ENCODE results near the gene MROH7. TPM values are rescaled to one million over a fixed set of nuclear protein-coding genes. Genes with fewer than 3 reads are reported as not detected.

MROH7 gene
- total and polyA plus RNA-seq, 5 donors = 4.9 to 12.8 (median 7.5) TPM

GRCh38 chr1:54602554-54602953 is 39.0 kb upstream of the MROH7 start:
- Histone ChIP-seq H3K9me3 (ENCODE audit: control insufficient read depth, low read length) (no peaks in the 10 kb centered on the region), H3K27me3 (ENCODE audit: control insufficient read depth, insufficient read depth) (no peaks in the 10 kb centered on the region), H3K4me1 (ENCODE audit: control insufficient read depth, insufficient read depth, low read length) (no peaks in the 10 kb centered on the region), H3K27ac (ENCODE audit: low read length) (no peak overlapping the region), H3K4me3 (ENCODE audit: low read length) (no peak overlapping the region)
- intact Hi-C loops (cut with DNase I) = no loop called here
- 92% methylated on average over 18 of the region's 18 CpGs for WGBS
- ATAC-seq (no peak), DNase-seq (peak in 1 of 3 donors; percentile 37)

DNA sequence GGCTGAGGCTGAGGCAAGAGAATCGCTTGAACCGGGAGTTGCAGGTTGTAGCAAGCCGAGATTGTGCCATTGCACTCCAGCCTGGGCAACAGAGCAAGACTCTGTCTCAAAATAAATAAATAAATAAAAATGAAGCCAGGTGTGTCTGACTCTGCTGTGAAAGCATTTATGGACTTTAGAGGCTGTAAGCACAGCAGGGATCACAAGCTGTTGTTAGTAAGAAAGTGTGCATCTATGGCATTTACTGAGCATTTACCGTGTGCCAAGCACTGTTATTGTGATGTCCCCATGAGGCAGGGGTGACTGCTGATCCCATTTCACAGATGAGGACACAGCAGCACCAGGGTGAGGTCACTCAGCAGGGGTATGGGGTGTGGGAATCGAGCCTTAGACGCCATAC is 38.3 kb upstream of the MROH7 start:
- Histone ChIP-seq H3K4me1 (ENCODE audit: control insufficient read depth, insufficient read depth, low read length) (no peaks in the 10 kb centered on the region), H3K9me3 (ENCODE audit: control insufficient read depth, low read length) (no peaks in the 10 kb centered on the region), H3K27me3 (ENCODE audit: control insufficient read depth, insufficient read depth) (no peaks in the 10 kb centered on the region), H3K4me3 (ENCODE audit: low read length) (no peak overlapping the region), H3K27ac (ENCODE audit: low read length) (no peak overlapping the region)
- no peak for DNase-seq
- 87% methylated on average over 6 of the region's 6 CpGs for WGBS
- intact Hi-C loops (cut with DNase I) = no loop called here
- no peak for ATAC-seq

DNA sequence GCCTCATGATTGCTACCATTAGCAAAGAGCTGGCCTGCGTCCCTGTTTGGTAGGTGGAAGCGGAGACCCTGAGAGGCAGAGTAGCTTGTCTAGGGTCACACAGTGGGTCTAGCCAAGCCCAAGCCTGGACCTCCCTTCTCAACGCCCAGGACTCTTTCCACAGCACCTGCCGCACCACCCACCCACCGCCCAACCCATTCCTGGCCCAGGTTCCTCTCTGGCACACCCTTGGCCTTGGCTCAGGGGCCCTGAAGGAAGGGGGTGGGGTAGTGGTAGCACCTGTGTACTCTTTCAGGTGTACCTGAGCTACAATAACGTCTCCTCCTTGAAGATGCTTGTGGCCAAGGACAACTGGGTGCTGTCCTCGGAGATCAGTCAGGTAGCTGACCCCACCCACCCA is 37.5 kb upstream of the MROH7 start:
- Histone ChIP-seq H3K27me3 (ENCODE audit: control insufficient read depth, insufficient read depth) (no peaks in the 10 kb centered on the region), H3K4me3 (ENCODE audit: low read length) (no peak overlapping the region), H3K9me3 (ENCODE audit: control insufficient read depth, low read length) (no peaks in the 10 kb centered on the region), H3K4me1 (ENCODE audit: control insufficient read depth, insufficient read depth, low read length) (no peaks in the 10 kb centered on the region), H3K27ac (ENCODE audit: low read length) (no peak overlapping the region)
- ATAC-seq = no peak
- peak in 1 of 3 donors; percentile 48 for DNase-seq
- WGBS = 88% methylated on average over 7 of the region's 7 CpGs
- intact Hi-C loops (cut with DNase I) = no loop called here

- Histone ChIP-seq H3K27ac (ENCODE audit: low read length) (no peak overlapping the region), H3K27me3 (ENCODE audit: control insufficient read depth, insufficient read depth) (no peaks in the 10 kb centered on the region), H3K4me1 (ENCODE audit: control insufficient read depth, insufficient read depth, low read length) (no peaks in the 10 kb centered on the region), H3K4me3 (ENCODE audit: low read length) (no peak overlapping the region), H3K9me3 (ENCODE audit: control insufficient read depth, low read length) (no peaks in the 10 kb centered on the region)
- no peak for ATAC-seq
- WGBS = 84% methylated on average over 13 of the region's 13 CpGs
- peak in 1 of 3 donors; percentile 25 for DNase-seq
- intact Hi-C loops (cut with DNase I) = no loop called here
These were observed 36.8 kb upstream of the MROH7 start for GRCh38 chr1:54604572-54605370.

DNA sequence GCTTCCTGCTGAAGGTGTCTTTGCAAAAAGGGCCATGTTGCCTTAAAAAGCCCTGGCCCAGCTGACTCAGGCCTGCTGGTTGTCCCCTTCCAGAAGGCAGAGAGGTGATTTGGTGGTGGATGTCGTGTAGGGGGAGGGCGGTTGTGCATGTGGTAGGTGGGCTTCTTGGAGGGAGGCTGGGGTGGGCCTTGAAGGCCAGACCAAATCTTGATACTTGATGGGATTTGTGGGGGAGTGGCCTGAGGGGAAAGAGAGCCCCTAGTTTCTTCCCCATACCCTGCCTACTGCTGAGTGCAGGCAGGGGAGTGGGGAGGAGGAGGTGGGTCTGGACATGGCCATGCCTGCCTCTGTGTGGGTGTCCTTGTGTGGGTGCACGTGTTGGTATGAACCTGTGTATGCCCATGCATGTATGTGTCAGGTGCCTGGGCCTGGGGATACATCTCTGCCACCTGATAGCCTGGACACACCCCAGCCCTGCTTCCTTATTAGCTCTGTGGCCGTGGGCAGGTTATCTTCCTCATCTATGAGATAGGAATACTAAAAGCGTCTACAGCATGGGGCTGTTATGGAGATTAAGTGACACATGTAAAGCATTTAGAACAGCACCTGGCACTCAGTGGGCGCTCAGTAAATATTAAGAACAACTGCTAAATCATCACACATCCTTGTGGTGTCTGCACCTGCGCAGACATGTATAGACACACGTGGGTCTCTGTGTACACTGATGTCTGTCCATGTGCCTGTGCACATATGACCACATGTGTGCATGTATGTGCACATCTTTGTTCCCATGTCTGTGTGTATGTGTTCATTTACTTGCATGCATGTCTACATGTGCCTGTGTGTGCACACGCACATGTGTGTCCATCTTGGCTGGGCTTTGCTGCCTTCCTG is 35.2 kb upstream of the MROH7 start:
- Histone ChIP-seq H3K9me3 (ENCODE audit: control insufficient read depth, low read length) (no peaks in the 10 kb centered on the region), H3K27me3 (ENCODE audit: control insufficient read depth, insufficient read depth) (no peaks in the 10 kb centered on the region), H3K4me1 (ENCODE audit: control insufficient read depth, insufficient read depth, low read length) (no peaks in the 10 kb centered on the region), H3K4me3 (ENCODE audit: low read length) (no peak overlapping the region), H3K27ac (ENCODE audit: low read length) (no peak overlapping the region)
- 82% methylated on average over 9 of the region's 9 CpGs for WGBS
- intact Hi-C loops (cut with DNase I) = no loop called here
- peak in 1 of 3 donors; percentile 21 for DNase-seq
- no peak for ATAC-seq

DNA sequence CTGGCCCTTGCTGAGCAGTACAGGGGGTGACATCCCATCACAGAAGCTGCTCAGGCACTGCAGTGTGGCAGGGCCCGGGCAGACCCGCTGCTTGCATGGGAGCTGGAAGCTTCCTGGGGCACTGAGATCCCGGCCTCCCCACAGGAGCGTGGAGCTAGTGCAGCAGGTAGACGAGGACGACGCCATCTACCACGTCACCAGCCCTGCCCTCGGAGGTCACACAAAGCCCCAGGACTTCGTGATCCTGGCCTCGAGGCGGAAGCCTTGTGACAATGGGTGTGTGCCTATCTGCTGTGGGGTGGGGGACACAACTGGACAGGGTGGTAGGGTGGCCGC is 34.6 kb upstream of the MROH7 start:
- intact Hi-C loops (cut with DNase I) = no loop called here
- no peak overlapping the region for H3K27ac ChIP-seq (ENCODE audit: low read length)
- DNase-seq = peak in 1 of 3 donors; percentile 39
- 91% methylated on average over 13 of the region's 13 CpGs for WGBS
- no peaks in the 10 kb centered on the region for H3K27me3 ChIP-seq (ENCODE audit: control insufficient read depth, insufficient read depth)
- no peaks in the 10 kb centered on the region for H3K9me3 ChIP-seq (ENCODE audit: control insufficient read depth, low read length)
- no peak overlapping the region for H3K4me3 ChIP-seq (ENCODE audit: low read length)
- ATAC-seq = no peak
- no peaks in the 10 kb centered on the region for H3K4me1 ChIP-seq (ENCODE audit: control insufficient read depth, insufficient read depth, low read length)

DNA sequence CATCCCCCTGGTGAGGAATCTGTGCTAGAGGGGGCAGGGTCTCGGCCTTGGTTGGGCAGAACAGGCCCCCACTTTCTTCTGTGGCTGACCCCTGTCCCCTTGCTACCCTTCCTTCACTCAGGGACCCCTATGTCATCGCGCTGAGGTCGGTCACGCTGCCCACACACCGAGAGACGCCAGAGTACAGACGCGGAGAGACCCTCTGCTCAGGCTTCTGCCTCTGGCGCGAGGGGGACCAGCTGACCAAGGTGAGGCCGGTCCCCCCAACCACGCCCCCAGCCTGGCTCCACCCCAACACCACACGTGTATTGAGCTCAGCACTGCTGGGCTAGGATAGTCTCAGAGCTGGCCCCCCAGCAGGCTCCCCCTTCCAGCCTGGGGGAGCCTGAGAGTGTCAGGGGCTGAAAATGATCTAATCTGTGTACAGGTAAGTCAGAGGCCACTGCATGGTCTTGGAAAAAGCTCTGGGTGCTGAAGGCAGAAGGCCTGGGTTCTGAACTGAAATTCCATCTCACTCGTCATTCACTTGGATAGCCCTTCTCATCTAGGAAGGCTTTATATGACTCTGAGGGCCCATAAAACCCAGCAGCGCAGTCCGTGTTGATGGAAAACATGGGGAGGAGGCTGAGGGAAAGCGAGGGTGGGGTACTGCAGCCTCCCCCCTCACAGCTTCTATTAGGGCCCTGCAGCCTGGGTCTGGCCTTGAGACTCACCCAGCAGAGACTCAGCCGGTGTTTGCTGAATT is 33.6 kb upstream of the MROH7 start:
- DNase-seq (peak in 1 of 3 donors; percentile 44), ATAC-seq (no peak)
- Histone ChIP-seq H3K4me3 (ENCODE audit: low read length) (no peak overlapping the region), H3K27me3 (ENCODE audit: control insufficient read depth, insufficient read depth) (no peaks in the 10 kb centered on the region), H3K9me3 (ENCODE audit: control insufficient read depth, low read length) (no peaks in the 10 kb centered on the region), H3K4me1 (ENCODE audit: control insufficient read depth, insufficient read depth, low read length) (no peaks in the 10 kb centered on the region), H3K27ac (ENCODE audit: low read length) (no peak overlapping the region)
- WGBS = 86% methylated on average over 19 of the region's 19 CpGs
- intact Hi-C loops (cut with DNase I) = no loop called here

- DNase-seq (peak in 1 of 3 donors; percentile 9), ATAC-seq (no peak)
- no peak overlapping the region for H3K27ac ChIP-seq (ENCODE audit: low read length)
- no peaks in the 10 kb centered on the region for H3K27me3 ChIP-seq (ENCODE audit: control insufficient read depth, insufficient read depth)
- H3K4me3 ChIP-seq (ENCODE audit: low read length) = no peak overlapping the region
- intact Hi-C loops (cut with DNase I) = no loop called here
- 75% methylated on average over 9 of the region's 9 CpGs for WGBS
- H3K4me1 ChIP-seq (ENCODE audit: control insufficient read depth, insufficient read depth, low read length) = no peaks in the 10 kb centered on the region
- no peaks in the 10 kb centered on the region for H3K9me3 ChIP-seq (ENCODE audit: control insufficient read depth, low read length)
These were observed 32.9 kb upstream of the MROH7 start for GRCh38 chr1:54608566-54609230.

DNA sequence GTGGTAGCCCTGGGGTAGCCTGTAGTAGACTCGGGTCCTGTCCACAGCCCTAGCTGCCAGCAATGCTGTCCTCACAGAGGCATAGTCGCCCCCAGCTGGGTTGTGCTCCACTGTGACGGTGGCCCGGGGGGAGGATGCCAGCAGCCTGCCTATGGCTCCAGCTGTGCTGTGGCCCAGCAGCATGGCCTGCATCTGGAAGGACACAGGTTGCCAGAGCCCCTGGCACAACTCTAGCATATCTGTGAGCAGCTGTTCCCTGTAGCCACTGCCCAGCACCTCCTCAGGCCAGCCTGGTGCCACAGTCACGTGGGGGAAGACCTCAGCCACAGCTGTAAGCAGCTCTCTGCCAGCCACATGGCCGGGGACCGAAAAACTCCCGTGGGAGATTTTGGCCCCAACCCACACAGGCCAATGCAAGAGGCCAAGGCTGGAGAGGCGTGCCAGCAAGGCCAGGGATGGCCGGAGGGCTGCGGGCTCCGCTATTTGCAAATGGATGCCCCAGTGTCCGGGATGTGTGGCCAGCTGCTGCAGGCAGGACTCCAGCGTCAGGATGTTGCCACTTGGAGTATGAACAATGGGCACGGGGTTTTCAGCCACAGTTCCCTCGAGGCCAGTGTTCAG is 32.2 kb upstream of the MROH7 start:
- Histone ChIP-seq H3K4me1 (ENCODE audit: control insufficient read depth, insufficient read depth, low read length) (no peaks in the 10 kb centered on the region), H3K27ac (ENCODE audit: low read length) (no peak overlapping the region), H3K9me3 (ENCODE audit: control insufficient read depth, low read length) (no peaks in the 10 kb centered on the region), H3K27me3 (ENCODE audit: control insufficient read depth, insufficient read depth) (no peaks in the 10 kb centered on the region), H3K4me3 (ENCODE audit: low read length) (no peak overlapping the region)
- ATAC-seq = no peak
- intact Hi-C loops (cut with DNase I) = no loop called here
- 65% methylated on average over 16 of the region's 16 CpGs for WGBS
- DNase-seq = peak in 1 of 3 donors; percentile 65

- Histone ChIP-seq H3K4me3 (ENCODE audit: low read length) (no peak overlapping the region), H3K9me3 (ENCODE audit: control insufficient read depth, low read length) (no peaks in the 10 kb centered on the region), H3K4me1 (ENCODE audit: control insufficient read depth, insufficient read depth, low read length) (no peaks in the 10 kb centered on the region), H3K27ac (ENCODE audit: low read length) (no peak overlapping the region), H3K27me3 (ENCODE audit: control insufficient read depth, insufficient read depth) (no peaks in the 10 kb centered on the region)
- ATAC-seq (no peak), DNase-seq (peak in 1 of 3 donors; percentile 16)
- 82% methylated on average over 6 of the region's 6 CpGs for WGBS
- intact Hi-C loops (cut with DNase I) = no loop called here
These were observed 31.5 kb upstream of the MROH7 start for GRCh38 chr1:54610048-54610447.
